ENCODE results near the gene ITGAE. TPM values are rescaled to one million over a fixed set of nuclear protein-coding genes. Genes with fewer than 3 reads are reported as not detected.

The ITGAE gene
- total and polyA plus RNA-seq, 10 of the 15 experiments (the other 5 are each of a cell fraction or from before 2014, with no cell fraction given), result 13.1 to 161 (median 34.8) TPM

- intact Hi-C loops (cut with micrococcal nuclease; ENCODE audit: unreplicated experiment), result no loop called here
- 86% methylated on average over 18 of the region's 18 CpGs for WGBS (ENCODE audit: insufficient coverage, insufficient replicate concordance, low lambda C conversion rate, missing lambda C conversion rate)
- H3K4me3 ChIP-seq, result no peak overlapping the region
- ChIA-PET POLR2A (no interaction called here), SMC1A (ENCODE audit: uncharacterized antibody, unreplicated experiment) (no interaction called here), RAD21 (ENCODE audit: unreplicated experiment) (interaction anchor here (1.1 kb wide), 1 partner anchor 15 kb away, joined by 4 read pairs; no protein-coding TSS in a partner anchor), CTCF (no interaction called here)
- H3K9me3 ChIP-seq (replicated peaks; ENCODE audit: control insufficient read depth, insufficient read depth, low read length), result no peaks in the 10 kb centered on the region; the same call in 2 of the 3 replicates
- H3K79me2 ChIP-seq (ENCODE audit: control insufficient read depth, insufficient read depth, low read length), result no peaks in the 10 kb centered on the region
- no peak overlapping the region for H3K9ac ChIP-seq (ENCODE audit: control insufficient read depth, insufficient read depth, low read length)
- no peak for DNase-seq (ENCODE audit: low read depth, low spot score)
- H2AFZ ChIP-seq (ENCODE audit: control insufficient read depth, low read depth, low read length), result no peak overlapping the region
- no peak for ATAC-seq
- in situ Hi-C loops (cut with MboI), result no loop called here
- FAIRE-seq, result no peak
- no peak overlapping the region for H3K27ac ChIP-seq (ENCODE audit: control insufficient read depth, insufficient read depth)
- H3K4me2 ChIP-seq (ENCODE audit: control insufficient read depth, insufficient read depth), result no peak overlapping the region; the same call in 1 of the 2 replicates
- BruUV-seq (replicated peaks), result no TSS peak
- H3K4me1 ChIP-seq (ENCODE audit: control insufficient read depth, insufficient read depth, low read length), result no peaks in the 10 kb centered on the region; the same call in 1 of the 2 replicates
- no peaks in the 10 kb centered on the region for H4K20me1 ChIP-seq (ENCODE audit: control insufficient read depth, insufficient read depth)
- no peaks in the 10 kb centered on the region for H3K36me3 ChIP-seq (ENCODE audit: control insufficient read depth in 2 of 2, insufficient read depth in 2 of 2, low read length in 1 of 2)
- no peaks in the 10 kb centered on the region for H3K27me3 ChIP-seq (replicated peaks in 1 of 2; ENCODE audit: control insufficient read depth in 2 of 2, insufficient read depth in 2 of 2, low read length in 1 of 2)
- TF ChIP-seq STAT1 (conservative IDR thresholded peaks at IDR 0.05), result no peak
- no peak for TF ChIP-seq CEBPB (IDR thresholded peaks at IDR 0.05; ENCODE audit: borderline replicate concordance in 1 of 2, low read depth in 2 of 2, low read length in 2 of 2)
- no peak for TF ChIP-seq SIX5 (IDR thresholded peaks at IDR 0.05; ENCODE audit: low read depth, low read length, severe bottlenecking)
- TF ChIP-seq RUNX3 (IDR thresholded peaks at IDR 0.05; ENCODE audit: low read length), result no peak
- no peak for TF ChIP-seq ZBTB4 (CRISPR knock-in tag; IDR thresholded peaks at IDR 0.05)
- TF ChIP-seq POLR2AphosphoS2 (IDR thresholded peaks at IDR 0.05; ENCODE audit: low read depth, low read length), result no peak
- no peak for TF ChIP-seq YY1 (IDR thresholded peaks at IDR 0.05; ENCODE audit: low read depth, low read length)
- no peak for TF ChIP-seq MYB (IDR thresholded peaks at IDR 0.05; ENCODE audit: borderline replicate concordance, low read depth, low read length)
- TF ChIP-seq RB1 (IDR thresholded peaks at IDR 0.05; ENCODE audit: borderline replicate concordance), result no peak
- TF ChIP-seq, protein P1, sequence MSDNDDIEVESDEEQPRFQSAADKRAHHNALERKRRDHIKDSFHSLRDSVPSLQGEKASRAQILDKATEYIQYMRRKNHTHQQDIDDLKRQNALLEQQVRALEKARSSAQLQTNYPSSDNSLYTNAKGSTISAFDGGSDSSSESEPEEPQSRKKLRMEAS (IDR thresholded peaks at IDR 0.05; ENCODE audit: low read depth, low read length), result no peak
- no peak for TF ChIP-seq RELA (IDR thresholded peaks at IDR 0.05; ENCODE audit: borderline replicate concordance, partially characterized antibody)
- no peak for TF ChIP-seq EP300 (IDR thresholded peaks at IDR 0.05; ENCODE audit: borderline replicate concordance in 1 of 2, control insufficient read depth in 1 of 2, low read depth in 2 of 2, low read length in 2 of 2)
- TF ChIP-seq HCFC1 (IDR thresholded peaks at IDR 0.05; ENCODE audit: low read length), result no peak
- TF ChIP-seq, protein P2, sequence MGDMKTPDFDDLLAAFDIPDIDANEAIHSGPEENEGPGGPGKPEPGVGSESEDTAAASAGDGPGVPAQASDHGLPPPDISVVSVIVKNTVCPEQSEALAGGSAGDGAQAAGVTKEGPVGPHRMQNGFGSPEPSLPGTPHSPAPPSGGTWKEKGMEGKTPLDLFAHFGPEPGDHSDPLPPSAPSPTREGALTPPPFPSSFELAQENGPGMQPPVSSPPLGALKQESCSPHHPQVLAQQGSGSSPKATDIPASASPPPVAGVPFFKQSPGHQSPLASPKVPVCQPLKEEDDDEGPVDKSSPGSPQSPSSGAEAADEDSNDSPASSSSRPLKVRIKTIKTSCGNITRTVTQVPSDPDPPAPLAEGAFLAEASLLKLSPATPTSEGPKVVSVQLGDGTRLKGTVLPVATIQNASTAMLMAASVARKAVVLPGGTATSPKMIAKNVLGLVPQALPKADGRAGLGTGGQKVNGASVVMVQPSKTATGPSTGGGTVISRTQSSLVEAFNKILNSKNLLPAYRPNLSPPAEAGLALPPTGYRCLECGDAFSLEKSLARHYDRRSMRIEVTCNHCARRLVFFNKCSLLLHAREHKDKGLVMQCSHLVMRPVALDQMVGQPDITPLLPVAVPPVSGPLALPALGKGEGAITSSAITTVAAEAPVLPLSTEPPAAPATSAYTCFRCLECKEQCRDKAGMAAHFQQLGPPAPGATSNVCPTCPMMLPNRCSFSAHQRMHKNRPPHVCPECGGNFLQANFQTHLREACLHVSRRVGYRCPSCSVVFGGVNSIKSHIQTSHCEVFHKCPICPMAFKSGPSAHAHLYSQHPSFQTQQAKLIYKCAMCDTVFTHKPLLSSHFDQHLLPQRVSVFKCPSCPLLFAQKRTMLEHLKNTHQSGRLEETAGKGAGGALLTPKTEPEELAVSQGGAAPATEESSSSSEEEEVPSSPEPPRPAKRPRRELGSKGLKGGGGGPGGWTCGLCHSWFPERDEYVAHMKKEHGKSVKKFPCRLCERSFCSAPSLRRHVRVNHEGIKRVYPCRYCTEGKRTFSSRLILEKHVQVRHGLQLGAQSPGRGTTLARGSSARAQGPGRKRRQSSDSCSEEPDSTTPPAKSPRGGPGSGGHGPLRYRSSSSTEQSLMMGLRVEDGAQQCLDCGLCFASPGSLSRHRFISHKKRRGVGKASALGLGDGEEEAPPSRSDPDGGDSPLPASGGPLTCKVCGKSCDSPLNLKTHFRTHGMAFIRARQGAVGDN (IDR thresholded peaks at IDR 0.05), result no peak
- TF ChIP-seq SPI1 (IDR thresholded peaks at IDR 0.05; ENCODE audit: borderline replicate concordance, insufficient read depth, low read depth, low read length), result no peak
- TF ChIP-seq USF1 (IDR thresholded peaks at IDR 0.05; ENCODE audit: borderline replicate concordance, extremely low read length, insufficient read depth, low read depth, low read length), result no peak
Measured at GRCh38 chr17:3754066-3754457, 46.9 kb downstream of the ITGAE start.

All from GM12878 (cell line).